Peyer's patch (tissue), 4 donors: ENCODE results near the gene TMEM128. TPM values are rescaled to one million over a fixed set of nuclear protein-coding genes. Genes with fewer than 3 reads are reported as not detected.
"Not testable (repeated sequence)": the region's sequence is repeated elsewhere in the genome, so short reads cannot be mapped to it uniquely, and the experiment has no call there.

ENCODE experiments used
- DNase-seq, 3 donors: peaks; one replicate each; pipeline ENCODE4 v3.0.0-alpha.2; 2017 to 2019
- H3K27ac ChIP-seq, 4 donors: fragments of 200-600 bp; sonication (generic); one replicate each; pipeline ENCODE4 v1.5.1; 2016 to 2019
- H3K27me3 ChIP-seq, 2 donors: fragments of 200-600 bp; sonication (generic); one replicate each; pipeline ENCODE4 v1.5.1; 2019
- H3K36me3 ChIP-seq, 3 donors: fragments of 200-600 bp; sonication (generic); one replicate each; pipeline ENCODE4 v1.5.1; 2016 to 2019
- H3K4me1 ChIP-seq, 4 donors: fragments of 200-600 bp; sonication (generic); one replicate each; pipeline ENCODE4 v1.5.1; 2016 to 2019
- H3K4me3 ChIP-seq, 4 donors: fragments of 200-600 bp; sonication (generic); 1 replicate in 3 of 4; 2 replicates in 1 of 4; pipeline ENCODE4 v1.5.1; 2016 to 2019; ENCODE audit warnings: mild to moderate bottlenecking in 1 of 4
- H3K9me3 ChIP-seq, 4 donors: fragments of 200-600 bp; sonication (generic); one replicate each; pipeline ENCODE4 v1.5.1; 2016 to 2019; ENCODE audit warnings: mild to moderate bottlenecking in 1 of 4
- CTCF ChIP-seq, 6 experiments: fragments of 450-650 bp in 4 of 6; fragments of 200-600 bp in 2 of 6; sonication (generic) in 1 of 6; IDR thresholded peaks; one replicate each; pipeline ENCODE4 v1.5.1; 2017 to 2019; ENCODE audit warnings: antibody characterized with exemption in 6 of 6, mild to moderate bottlenecking in 3 of 6, moderate library complexity in 1 of 6
- POLR2A ChIP-seq, 2 donors: fragments of 450-650 bp; IDR thresholded peaks; one replicate each; pipeline ENCODE4 v1.5.1; 2017; ENCODE audit warnings: antibody characterized with exemption in 2 of 2, mild to moderate bottlenecking in 2 of 2, moderate library complexity in 2 of 2
- total RNA-seq, 4 donors: library from RNA; depleted of rRNA; stranded (reverse); fragments of >200 nt; gene quantifications; one replicate each; pipeline ENCODE4 v1.1.0, GENCODE V29; 2016

Gene TMEM128
- total RNA-seq, 4 donors from 2014 or later: 10.7 to 15.5 (median 14.2) TPM

DNA sequence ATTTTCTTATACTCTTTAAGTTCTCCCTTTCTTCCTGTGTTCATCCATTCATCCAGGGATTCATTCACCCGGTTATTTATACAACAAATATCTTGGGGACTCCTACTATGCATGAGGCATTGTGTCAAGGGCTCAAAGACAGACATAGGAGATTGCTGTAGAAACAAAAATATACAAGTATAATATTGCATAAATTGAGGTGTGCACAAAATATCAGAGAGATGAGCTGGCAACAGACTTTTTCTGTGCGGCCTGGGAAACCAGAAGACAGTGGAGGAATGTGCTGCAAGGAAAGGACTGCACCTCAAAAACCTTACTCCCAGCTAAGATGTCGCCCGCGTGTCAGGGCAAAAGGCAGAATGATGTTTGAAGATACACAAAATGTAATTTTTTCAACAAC lies 30.9 kb downstream of the TMEM128 start:
- TF ChIP-seq CTCF (IDR thresholded peaks at IDR 0.05): no peak
- TF ChIP-seq POLR2A (IDR thresholded peaks at IDR 0.05): no peak
- no peak for DNase-seq
- no peaks in the 10 kb centered on the region for H3K9me3 ChIP-seq
- no peaks in the 10 kb centered on the region for H3K36me3 ChIP-seq
- no peak overlapping the region for H3K27ac ChIP-seq
- H3K4me3 ChIP-seq: no peak overlapping the region
- H3K27me3 ChIP-seq: no peaks in the 10 kb centered on the region
- H3K4me1 ChIP-seq: no peaks in the 10 kb centered on the region

- Histone ChIP-seq H3K4me1 (no peaks in the 10 kb centered on the region), H3K36me3 (no peaks in the 10 kb centered on the region), H3K9me3 (no peaks in the 10 kb centered on the region), H3K4me3 (no peak overlapping the region), H3K27ac (no peak overlapping the region), H3K27me3 (no peaks in the 10 kb centered on the region)
- no peak for TF ChIP-seq POLR2A (IDR thresholded peaks at IDR 0.05)
- no peak for TF ChIP-seq CTCF (IDR thresholded peaks at IDR 0.05)
- DNase-seq: no peak
Measured at GRCh38 chr4:4216648-4217047, 31.4 kb downstream of the TMEM128 start.

DNA sequence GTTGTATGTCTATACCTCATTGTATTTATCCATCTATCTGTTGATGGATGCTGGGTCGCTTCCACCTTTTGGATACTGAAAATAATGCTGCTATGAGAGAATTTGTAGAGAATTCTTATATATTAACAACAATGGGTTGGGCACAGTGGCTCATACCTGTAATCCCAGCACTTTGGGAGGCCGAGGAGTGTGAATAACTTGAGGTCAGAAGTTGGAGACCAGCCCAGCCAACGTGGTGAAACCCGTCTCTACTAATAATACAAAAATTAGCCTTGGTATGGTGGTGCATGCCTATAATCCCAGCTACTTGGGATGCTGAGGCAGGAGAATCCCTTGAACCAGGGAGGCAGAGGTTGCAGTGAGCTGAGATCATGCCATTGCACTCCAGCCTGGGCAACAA lies 34.3 kb downstream of the TMEM128 start:
- not testable (repeated sequence) for H3K4me1 ChIP-seq, H3K27me3 ChIP-seq, H3K27ac ChIP-seq, H3K9me3 ChIP-seq, H3K4me3 ChIP-seq, H3K36me3 ChIP-seq, DNase-seq

DNA sequence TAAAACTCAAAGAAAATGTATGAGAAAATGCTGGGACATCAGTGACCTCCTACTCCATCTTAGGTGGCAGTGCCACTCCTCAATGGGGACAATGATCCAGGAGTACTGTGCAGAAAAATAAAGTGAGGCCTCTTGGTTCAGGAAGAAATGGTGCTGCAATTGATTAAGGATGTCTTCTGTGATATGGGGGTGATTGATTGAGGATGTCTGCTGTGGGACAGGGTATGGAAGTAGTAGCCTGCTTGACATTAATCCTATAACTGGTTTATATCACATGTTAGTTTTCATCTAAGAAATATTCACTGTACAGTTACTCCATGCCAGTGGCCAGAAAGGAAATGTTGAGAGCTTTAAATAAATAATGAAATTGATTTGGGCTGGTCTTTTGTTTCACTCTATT lies 41.8 kb downstream of the TMEM128 start:
- H3K27ac ChIP-seq: no peak overlapping the region
- H3K4me3 ChIP-seq: no peak overlapping the region
- H3K4me1 ChIP-seq: no peaks in the 10 kb centered on the region
- no peaks in the 10 kb centered on the region for H3K36me3 ChIP-seq
- DNase-seq: no peak
- no peak for TF ChIP-seq CTCF (IDR thresholded peaks at IDR 0.05)
- no peak for TF ChIP-seq POLR2A (IDR thresholded peaks at IDR 0.05)
- H3K27me3 ChIP-seq: no peaks in the 10 kb centered on the region
- H3K9me3 ChIP-seq: no peaks in the 10 kb centered on the region

DNA sequence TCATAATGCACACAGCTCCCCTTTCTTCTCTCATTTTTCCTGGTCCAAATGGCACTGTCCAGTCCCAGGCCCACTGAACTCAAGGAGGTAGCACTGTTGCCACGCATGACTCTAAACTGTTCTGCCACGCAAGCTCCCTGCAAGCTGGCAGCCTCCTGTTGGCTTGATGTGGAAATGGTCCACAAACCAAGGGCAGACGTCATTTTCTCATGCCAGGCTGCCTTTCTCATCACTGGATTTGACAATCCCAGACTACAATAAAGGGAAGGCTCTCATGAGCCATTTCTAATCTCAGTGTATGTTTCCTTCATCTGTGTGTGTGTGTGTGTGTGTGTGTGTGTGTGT lies 43.6 kb downstream of the TMEM128 start:
- no peaks in the 10 kb centered on the region for H3K27me3 ChIP-seq
- H3K9me3 ChIP-seq: no peaks in the 10 kb centered on the region
- no peak overlapping the region for H3K4me3 ChIP-seq
- no peak for DNase-seq
- no peak overlapping the region for H3K27ac ChIP-seq
- H3K36me3 ChIP-seq: no peaks in the 10 kb centered on the region
- no peaks in the 10 kb centered on the region for H3K4me1 ChIP-seq
- no peak for TF ChIP-seq CTCF (IDR thresholded peaks at IDR 0.05)
- TF ChIP-seq POLR2A (IDR thresholded peaks at IDR 0.05): no peak

GRCh38 chr4:4203688-4204400 lies 44.2 kb downstream of the TMEM128 start:
- DNase-seq: no peak

More at GRCh38 chr4:4203688-4204400, 44.2 kb downstream of the TMEM128 start:
- no peaks in the 10 kb centered on the region for H3K36me3 ChIP-seq
- H3K4me3 ChIP-seq: no peak overlapping the region
- H3K9me3 ChIP-seq: no peaks in the 10 kb centered on the region
- no peak for TF ChIP-seq CTCF (IDR thresholded peaks at IDR 0.05)
- no peak for TF ChIP-seq POLR2A (IDR thresholded peaks at IDR 0.05)
- H3K27ac ChIP-seq: no peak overlapping the region
- no peaks in the 10 kb centered on the region for H3K27me3 ChIP-seq
- no peaks in the 10 kb centered on the region for H3K4me1 ChIP-seq
